Kidney (tissue), 14 donors: ENCODE results near the gene PHYKPL. TPM values are rescaled to one million over a fixed set of nuclear protein-coding genes. Genes with fewer than 3 reads are reported as not detected.

ENCODE experiments used
- DNase-seq, 5 donors: peaks; one replicate each; pipeline ENCODE4 v3.0.0-alpha.2; 2013 to 2020
- FAIRE-seq: peaks from 2 replicates; lab custom pipeline; 2012; peaks lifted over from hg19 to GRCh38; lab: Jason Lieb, UNC
- H3K27ac ChIP-seq, 2 donors: one replicate each; pipeline ENCODE4 v1.7.0; 2013; ENCODE audit warnings: low read depth in 2 of 2, low read length in 2 of 2, inconsistent platforms in 1 of 2
- H3K27me3 ChIP-seq: one replicate; pipeline ENCODE4 v1.7.1; 2013; ENCODE audit warnings: low read length, inconsistent platforms; ENCODE audit not compliant: control insufficient read depth, insufficient read depth
- H3K36me3 ChIP-seq, 3 donors: one replicate each; pipeline versions ENCODE4 v1.7.0 to v1.7.1; 2013; ENCODE audit warnings: low read length in 3 of 3, control low read depth in 1 of 3, inconsistent platforms in 1 of 3; ENCODE audit not compliant: insufficient read depth in 3 of 3, control insufficient read depth in 2 of 3
- H3K4me1 ChIP-seq, 3 donors: one replicate each; pipeline versions ENCODE4 v1.7.0 to v1.7.1; 2013; ENCODE audit warnings: low read length in 3 of 3, inconsistent platforms in 1 of 3, low read depth in 1 of 3; ENCODE audit not compliant: control insufficient read depth in 2 of 3, insufficient read depth in 2 of 3
- H3K4me3 ChIP-seq, 3 donors: one replicate each; pipeline versions ENCODE4 v1.7.0 to v1.8.1; 2013; ENCODE audit warnings: low read length in 3 of 3, control low read depth in 1 of 3, inconsistent platforms in 1 of 3
- H3K9ac ChIP-seq, 3 donors: one replicate each; pipeline versions ENCODE4 v1.7.0 to v1.7.1; 2013; ENCODE audit warnings: low read length in 3 of 3, control low read depth in 1 of 3, inconsistent platforms in 1 of 3
- H3K9me3 ChIP-seq, 3 donors: one replicate each; pipeline versions ENCODE4 v1.7.0 to v1.7.1; 2013; ENCODE audit warnings: low read length in 3 of 3, control low read depth in 1 of 3, inconsistent platforms in 1 of 3; ENCODE audit not compliant: control insufficient read depth in 2 of 3, insufficient read depth in 1 of 3
- intact Hi-C: fragments of 100-400 bp; cut with DNase I; formaldehyde crosslinking; loops from one replicate; pipeline ENCODE4 v1.11.1; 2022
- polyA plus RNA-seq: library from polyadenylated mRNA; stranded (reverse); fragments of 350-450 nt; fragmentation: Illumina TruSeq; extraction: RNeasy Lipid Tissue Mini Kit (QIAGEN cat#74804); gene quantifications from one replicate; pipeline ENCODE4 v1.2.3, GENCODE V29; 2014; ENCODE audit warnings: low read depth, low replicate concordance; ENCODE audit not compliant: insufficient read depth
- total RNA-seq: library from RNA; stranded (reverse); fragmentation: NEBNext Ultra II Directional; extraction: Animal tissue kit (Norgen Biotek cat#: 25700); gene quantifications from one replicate; pipeline ENCODE4 v1.2.1, GENCODE V29; 2021
- TF ChIP-seq, protein P1 (sequence below): IDR thresholded peaks from 3 replicates; pipeline ENCODE4 v1.5.1; 2012; ENCODE audit warnings: mild to moderate bottlenecking, moderate library complexity, borderline replicate concordance; ENCODE audit not compliant: insufficient read depth; ENCODE audit errors: extremely low read depth
- donor health status: control.
- donor health status: control.
- donor health status: control.
- donor health status: control.
- donor health status: control.
- donor health status: DM: yes; HTN: yes; CAD: no.
- donor health status: Normal renal cell carcinoma (clear cell type).

Gene PHYKPL
- total and polyA plus RNA-seq, 2 donors from 2014 or later, result 35.3 to 116 TPM

DNA sequence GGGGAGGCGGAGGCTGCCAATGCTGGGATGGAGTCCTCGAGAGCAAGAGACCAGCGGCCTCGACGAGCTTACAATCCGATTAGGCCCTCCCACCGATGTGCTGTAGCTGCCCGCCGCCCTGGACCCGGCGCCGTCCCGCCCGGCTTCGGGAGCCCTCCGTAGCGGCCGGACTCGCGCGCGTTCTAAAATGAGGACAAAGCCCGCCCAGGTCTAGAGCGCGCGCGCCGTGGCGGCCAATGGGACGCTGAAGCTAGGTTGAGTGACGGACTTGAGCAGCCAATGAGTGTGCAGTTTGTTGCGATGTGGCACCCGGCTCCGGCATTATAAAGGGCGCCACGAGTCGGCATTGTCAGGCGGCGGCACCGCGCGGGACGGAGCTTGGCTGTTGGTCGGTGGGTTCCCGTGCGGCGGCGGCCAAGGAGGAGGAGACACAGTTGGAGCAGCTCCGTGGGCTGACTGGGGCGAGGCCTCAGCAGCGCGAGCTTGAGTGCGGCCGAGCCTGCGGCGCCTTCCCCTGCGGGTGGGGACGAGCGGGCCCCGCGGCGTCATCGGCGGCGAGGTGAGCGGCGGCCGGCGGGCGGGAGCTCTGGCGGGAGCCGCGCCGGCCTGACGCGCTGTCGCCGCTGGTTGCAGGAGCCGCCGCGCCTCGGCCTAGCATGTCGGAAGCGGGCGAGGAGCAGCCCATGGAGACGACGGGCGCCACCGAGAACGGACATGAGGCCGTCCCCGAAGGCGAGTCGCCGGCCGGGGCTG, 28.2 kb downstream of the PHYKPL start, which contains the start of gene HNRNPAB:
HNRNPAB (plus strand) TSS at position 352 of the 753 bp plus-strand sequence; CDS start at position 657, 305 bp downstream.
- DNase-seq, result peak; percentile 97 to 98 (median 98)
- Histone ChIP-seq H3K9ac (peak within 1 kb of the TSS; percentile 38 to 68 (median 51)), H3K9me3 (no peaks in the 10 kb centered on the region), H3K36me3 (peaks cover 14 to 28% (median 22%) of the 10 kb centered on the region in 3 donors), H3K27ac (peak within 1 kb of the TSS; percentile 76 to 82), H3K27me3 (no peaks in the 10 kb centered on the region), H3K4me3 (peak within 1 kb of the TSS; percentile 74 to 96 (median 92)), H3K4me1 (peaks cover 3 to 15% (median 11%) of the 10 kb centered on the region in 3 donors)
- intact Hi-C loops, result no loop called here
- TF ChIP-seq, protein P1, sequence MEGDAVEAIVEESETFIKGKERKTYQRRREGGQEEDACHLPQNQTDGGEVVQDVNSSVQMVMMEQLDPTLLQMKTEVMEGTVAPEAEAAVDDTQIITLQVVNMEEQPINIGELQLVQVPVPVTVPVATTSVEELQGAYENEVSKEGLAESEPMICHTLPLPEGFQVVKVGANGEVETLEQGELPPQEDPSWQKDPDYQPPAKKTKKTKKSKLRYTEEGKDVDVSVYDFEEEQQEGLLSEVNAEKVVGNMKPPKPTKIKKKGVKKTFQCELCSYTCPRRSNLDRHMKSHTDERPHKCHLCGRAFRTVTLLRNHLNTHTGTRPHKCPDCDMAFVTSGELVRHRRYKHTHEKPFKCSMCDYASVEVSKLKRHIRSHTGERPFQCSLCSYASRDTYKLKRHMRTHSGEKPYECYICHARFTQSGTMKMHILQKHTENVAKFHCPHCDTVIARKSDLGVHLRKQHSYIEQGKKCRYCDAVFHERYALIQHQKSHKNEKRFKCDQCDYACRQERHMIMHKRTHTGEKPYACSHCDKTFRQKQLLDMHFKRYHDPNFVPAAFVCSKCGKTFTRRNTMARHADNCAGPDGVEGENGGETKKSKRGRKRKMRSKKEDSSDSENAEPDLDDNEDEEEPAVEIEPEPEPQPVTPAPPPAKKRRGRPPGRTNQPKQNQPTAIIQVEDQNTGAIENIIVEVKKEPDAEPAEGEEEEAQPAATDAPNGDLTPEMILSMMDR, result no peak
- peak; percentile 33 for FAIRE-seq

DNA sequence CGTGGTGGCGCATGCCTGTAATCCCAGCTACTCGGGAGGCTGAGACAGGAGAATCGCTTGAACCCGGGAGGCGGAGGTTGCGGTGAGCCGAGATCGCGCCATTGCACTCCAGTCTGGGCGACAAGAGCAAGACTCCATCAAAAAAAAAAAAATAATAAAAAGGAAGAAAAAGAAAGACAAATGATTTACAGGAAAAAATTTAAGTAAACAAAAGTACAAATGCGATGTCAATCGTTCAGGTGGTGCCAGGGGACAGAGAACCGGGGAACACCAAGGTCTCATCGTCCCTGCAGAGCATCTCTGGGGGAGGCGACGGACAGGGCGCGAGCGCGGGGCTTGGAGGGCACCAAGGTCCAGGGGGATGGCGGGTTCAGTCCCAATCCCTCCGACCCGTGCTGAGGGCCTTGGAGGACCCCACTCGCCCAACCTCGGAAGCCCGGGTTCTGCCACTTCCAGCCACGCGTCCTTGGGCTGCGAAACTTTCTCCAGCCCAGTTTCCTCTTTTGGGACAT, 28.9 kb downstream of the PHYKPL start:
- Histone ChIP-seq H3K27ac (no peak overlapping the region), H3K36me3 (peaks cover 11 to 22% (median 16%) of the 10 kb centered on the region in 3 donors), H3K9me3 (no peaks in the 10 kb centered on the region), H3K4me1 (peaks cover 3 to 15% (median 11%) of the 10 kb centered on the region in 3 donors), H3K27me3 (no peaks in the 10 kb centered on the region), H3K4me3 (peak overlapping the region; percentile 64 to 69 (median 65)), H3K9ac (peak overlapping the region; percentile 27 to 43 (median 35))
- FAIRE-seq (no peak), DNase-seq (peak in 1 of 5 donors; percentile 87)
- TF ChIP-seq, protein P1, result no peak
- intact Hi-C loops, result no loop called here

DNA sequence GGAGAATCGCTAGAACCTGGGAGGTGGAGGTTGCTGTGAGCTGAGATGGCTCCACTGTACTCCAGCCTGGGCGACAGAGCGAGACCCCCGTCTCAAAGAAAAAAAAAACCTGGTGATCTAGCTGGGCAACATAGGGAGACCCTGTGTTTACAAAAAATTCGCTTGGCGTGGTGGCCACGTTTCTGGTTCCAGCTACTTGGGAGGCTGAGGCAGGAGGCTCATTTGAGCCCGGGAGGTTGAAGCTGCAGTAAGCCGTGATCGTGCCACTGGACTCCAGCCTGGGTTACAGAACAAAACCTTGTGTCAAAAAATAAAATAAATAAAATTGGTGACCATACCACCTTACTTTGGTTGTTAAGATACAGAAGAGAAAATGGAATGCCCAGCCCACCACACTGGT, 30.1 kb downstream of the PHYKPL start:
- DNase-seq, result peak in 1 of 5 donors; percentile 26
- TF ChIP-seq, protein P1, result no peak
- Histone ChIP-seq H3K9ac (no peak overlapping the region), H3K27me3 (no peaks in the 10 kb centered on the region), H3K9me3 (no peaks in the 10 kb centered on the region), H3K4me1 (peaks cover 3 to 15% (median 11%) of the 10 kb centered on the region in 3 donors), H3K36me3 (peaks cover 8 to 10% (median 8%) of the 10 kb centered on the region in 3 donors), H3K27ac (no peak overlapping the region), H3K4me3 (no peak overlapping the region)
- no peak for FAIRE-seq
- intact Hi-C loops, result no loop called here
